GM19328 (cell line): Measurements from ENCODE around the gene OR8U1.
"Not testable (repeated sequence)": the region's sequence is repeated elsewhere in the genome, so short reads cannot be mapped to it uniquely, and the experiment has no call there.

ENCODE experiments used
- ATAC-seq: cut with Tn5 transposase; IDR thresholded peaks from one replicate; pipeline ENCODE4 v1.9.1; 2021; ENCODE audit warnings: mild to moderate bottlenecking, moderate library complexity; ENCODE audit not compliant: unreplicated experiment

Gene OR8U1

GRCh38 chr11:56375324-56375723, at the start of gene OR8U1:
TSS of gene OR8U1 (plus strand) at chr11:56375624. CDS start at chr11:56375624, 0 bp downstream.
- ATAC-seq, result no peak

- no peak for ATAC-seq
These were observed 43.4 kb upstream of the OR8U1 start for GRCh38 chr11:56331861-56332491.

DNA sequence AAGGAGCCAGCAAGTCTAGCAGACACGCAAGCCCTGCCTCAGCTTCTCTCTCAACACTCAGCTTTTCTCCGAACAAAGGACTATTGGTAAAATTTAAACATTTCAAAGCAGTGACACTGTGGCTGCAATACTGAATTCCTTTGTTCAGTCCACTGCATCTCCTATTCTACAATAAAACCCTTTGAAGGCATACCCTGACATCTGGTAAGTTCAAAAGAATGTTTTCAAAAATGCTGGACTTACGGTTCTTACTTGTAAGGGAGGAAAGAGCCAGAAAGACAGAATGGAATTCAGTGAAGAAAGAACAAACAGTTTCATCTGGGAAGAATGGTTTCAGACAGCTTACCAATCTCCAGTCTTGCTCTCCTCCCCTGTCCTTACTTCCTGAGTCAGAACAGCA, 42.3 kb upstream of the OR8U1 start:
- ATAC-seq, result no peak

- no peak for ATAC-seq
These were observed 35.1 kb upstream of the OR8U1 start for GRCh38 chr11:56340289-56340688.

DNA sequence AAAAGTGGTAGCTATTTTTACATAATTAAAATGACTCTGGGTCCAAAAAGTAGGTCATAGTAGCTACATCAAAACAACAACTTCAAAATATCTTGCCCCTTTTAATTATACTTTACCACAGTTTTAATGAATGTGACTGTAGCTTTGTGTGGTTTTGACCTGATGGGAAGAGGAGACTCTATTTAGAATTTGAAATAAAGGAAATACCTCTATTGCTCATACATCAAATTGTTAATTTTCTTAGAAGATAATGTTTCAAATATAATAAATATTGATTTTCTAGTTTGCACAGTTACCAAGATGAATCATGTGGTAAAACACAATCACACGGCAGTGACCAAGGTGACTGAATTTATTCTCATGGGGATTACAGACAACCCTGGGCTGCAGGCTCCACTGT, 29.7 kb upstream of the OR8U1 start, which contains the start of gene OR8K1:
TSS of gene OR8K1 (plus strand) at position 301 of the 400 bp plus-strand sequence. CDS start at position 301, 0 bp downstream.
- ATAC-seq, result no peak

- ATAC-seq, result no peak
These were observed 21.4 kb upstream of the OR8U1 start, which contains the start of gene OR8J1 for GRCh38 chr11:56353991-56354390. TSS of gene OR8J1 (plus strand) at chr11:56354291. CDS start at chr11:56360247, 5,956 bp downstream.

GRCh38 chr11:56380120-56380519, 4.7 kb downstream of the OR8U1 start:
- ATAC-seq, result no peak

- no peak for ATAC-seq
These were observed 19.0 kb downstream of the OR8U1 start for GRCh38 chr11:56394381-56394780.

- ATAC-seq, result no peak
These were observed 20.6 kb downstream of the OR8U1 start for GRCh38 chr11:56396047-56396446.

GRCh38 chr11:56401858-56402461, 26.5 kb downstream of the OR8U1 start:
- not testable (repeated sequence) for ATAC-seq

DNA sequence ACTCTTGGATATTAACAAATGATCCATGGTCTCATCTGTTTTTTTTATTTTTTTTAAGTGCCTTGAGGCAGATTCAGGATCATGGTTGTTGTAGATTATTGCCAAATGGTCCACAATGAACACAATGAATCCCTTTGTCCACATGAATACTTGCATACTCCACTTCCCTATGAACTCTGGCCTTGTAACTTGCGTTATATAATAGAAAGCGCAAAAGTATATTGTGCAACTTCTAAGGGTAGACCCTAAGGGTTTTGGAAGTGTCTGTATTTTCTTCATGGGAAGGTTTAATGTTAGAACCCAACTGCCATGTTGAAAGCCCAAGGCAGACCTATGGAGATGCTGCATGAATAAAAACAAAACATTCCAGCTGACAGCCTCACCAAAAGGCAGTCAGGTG, 29.0 kb downstream of the OR8U1 start:
- no peak for ATAC-seq

DNA sequence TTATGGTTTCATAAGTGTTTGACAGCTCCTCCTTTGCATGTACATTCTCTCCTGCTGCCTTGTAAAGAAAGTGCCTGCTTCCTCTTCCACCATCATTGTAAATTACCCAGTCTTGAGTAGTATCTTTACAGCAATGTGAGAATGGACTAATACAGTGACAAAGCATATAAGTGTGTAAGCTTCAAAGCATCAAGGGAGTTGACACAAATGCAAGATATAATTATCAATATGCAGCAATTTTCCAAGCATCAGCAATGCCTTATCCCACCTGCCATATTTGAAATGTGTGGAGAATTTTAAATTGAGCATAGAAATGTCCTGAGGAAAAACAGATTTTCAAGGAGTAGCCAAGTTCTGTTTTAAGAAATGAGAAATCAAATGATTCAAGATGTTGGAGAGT, 35.4 kb downstream of the OR8U1 start:
- no peak for ATAC-seq

GRCh38 chr11:56412396-56412795, 37.0 kb downstream of the OR8U1 start, which contains the start of gene OR5AL1:
TSS of gene OR5AL1 (plus strand) at chr11:56412696.
- no peak for ATAC-seq
